Prostate gland (tissue), 2 donors: ENCODE measurements around the gene SEC14L2. TPM values are rescaled to one million over a fixed set of nuclear protein-coding genes. Genes with fewer than 3 reads are reported as not detected.

ENCODE experiments used
- DNase-seq: peaks from one replicate; pipeline ENCODE4 v3.0.0-alpha.2; 2019; ENCODE audit warnings: low spot score
- H3K27ac ChIP-seq, 2 donors: fragments of 200-600 bp; sonication (generic); 2 replicates each; pipeline ENCODE4 v1.5.1; 2017 to 2019
- H3K27me3 ChIP-seq: fragments of 200-600 bp; sonication (generic); replicated peaks from 2 replicates; pipeline ENCODE4 v1.5.1; 2019; ENCODE audit not compliant: insufficient read depth
- H3K36me3 ChIP-seq, 2 donors: fragments of 200-600 bp; sonication (generic); 1 replicate in 1 of 2; 2 replicates in 1 of 2; pipeline versions ENCODE4 v1.5.1 to v1.8.1; 2017 to 2019
- H3K4me1 ChIP-seq: fragments of 200-600 bp; sonication (generic); replicated peaks from 2 replicates; pipeline ENCODE4 v1.5.1; 2019
- H3K4me3 ChIP-seq, 2 donors: fragments of 200-600 bp; sonication (generic); 2 replicates each; pipeline ENCODE4 v1.5.1; 2017 to 2019
- H3K9me3 ChIP-seq: fragments of 200-600 bp; sonication (generic); 2 replicates; pipeline ENCODE4 v1.5.1; 2017
- POLR2A ChIP-seq: fragments of 450-650 bp; IDR thresholded peaks from one replicate; pipeline ENCODE4 v1.6.1; 2016; ENCODE audit warnings: antibody characterized with exemption, mild to moderate bottlenecking
- POLR2AphosphoS5 ChIP-seq: sonication (generic); formaldehyde crosslinking; IDR thresholded peaks from one replicate; pipeline ENCODE4 v1.6.1; 2017; ENCODE audit warnings: antibody characterized with exemption
- WGBS: methylation state at CpG from one replicate; pipeline ENCODE4 v1.1.5; 2018; 5-methylcytosine and 5-hydroxymethylcytosine counted together
- intact Hi-C: fragments of 100-400 bp; cut with DNase I; formaldehyde crosslinking; loops from one replicate; pipeline ENCODE4 v1.14.2; 2022
- small RNA-seq, 2 donors: library from RNA; depleted of rRNA; stranded (forward); fragments of <200 nt; gene quantifications; one replicate each; pipeline ENCODE3, GENCODE V24; 2016
- total RNA-seq, 2 donors: library from RNA; depleted of rRNA; stranded (reverse); fragments of >200 nt; gene quantifications; one replicate each; pipeline ENCODE4 v1.1.0, GENCODE V29; 2016
- TF ChIP-seq, protein P1 (sequence below), 4 experiments: fragments of 200-600 bp in 2 of 4; fragments of 450-650 bp in 2 of 4; sonication (generic) in 2 of 4; IDR thresholded peaks; 1 replicate in 3 of 4; 2 replicates in 1 of 4; pipeline ENCODE4 v1.5.1; 2016 to 2019; ENCODE audit warnings: antibody characterized with exemption in 4 of 4, mild to moderate bottlenecking in 2 of 4, moderate library complexity in 2 of 4

The SEC14L2 gene
- total RNA-seq, 2 donors from 2014 or later = 16.8 to 31.1 TPM

GRCh38 chr22:30472994-30473720 is 76.3 kb downstream of the SEC14L2 start:
- intact Hi-C loops = no loop called here

DNA sequence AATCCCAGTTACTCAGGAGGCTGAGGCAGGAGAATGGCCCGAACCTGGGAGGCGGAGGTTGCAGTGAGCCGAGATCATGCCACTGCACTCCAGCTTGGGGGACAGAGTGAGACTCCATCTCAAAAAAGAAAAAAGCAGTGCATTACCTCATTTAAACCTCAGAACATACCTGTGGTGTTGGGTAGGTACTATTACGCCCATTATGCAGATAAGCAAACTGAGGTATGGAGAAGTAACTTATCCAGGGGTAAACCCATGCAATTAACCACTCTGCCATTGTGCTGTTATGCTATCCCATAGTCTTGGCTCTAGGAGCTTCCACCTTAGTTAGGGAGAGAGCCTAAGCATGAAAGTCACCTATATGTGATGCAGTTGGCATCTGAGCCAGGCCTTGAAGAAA is 77.3 kb downstream of the SEC14L2 start:
- no peaks in the 10 kb centered on the region for H3K27me3 ChIP-seq
- no peak overlapping the region for H3K27ac ChIP-seq
- no peaks in the 10 kb centered on the region for H3K9me3 ChIP-seq
- intact Hi-C loops = no loop called here
- H3K4me1 ChIP-seq = no peaks in the 10 kb centered on the region
- 96% methylated on average over 4 of the region's 4 CpGs for WGBS
- TF ChIP-seq POLR2A = no peak
- TF ChIP-seq, protein P1, sequence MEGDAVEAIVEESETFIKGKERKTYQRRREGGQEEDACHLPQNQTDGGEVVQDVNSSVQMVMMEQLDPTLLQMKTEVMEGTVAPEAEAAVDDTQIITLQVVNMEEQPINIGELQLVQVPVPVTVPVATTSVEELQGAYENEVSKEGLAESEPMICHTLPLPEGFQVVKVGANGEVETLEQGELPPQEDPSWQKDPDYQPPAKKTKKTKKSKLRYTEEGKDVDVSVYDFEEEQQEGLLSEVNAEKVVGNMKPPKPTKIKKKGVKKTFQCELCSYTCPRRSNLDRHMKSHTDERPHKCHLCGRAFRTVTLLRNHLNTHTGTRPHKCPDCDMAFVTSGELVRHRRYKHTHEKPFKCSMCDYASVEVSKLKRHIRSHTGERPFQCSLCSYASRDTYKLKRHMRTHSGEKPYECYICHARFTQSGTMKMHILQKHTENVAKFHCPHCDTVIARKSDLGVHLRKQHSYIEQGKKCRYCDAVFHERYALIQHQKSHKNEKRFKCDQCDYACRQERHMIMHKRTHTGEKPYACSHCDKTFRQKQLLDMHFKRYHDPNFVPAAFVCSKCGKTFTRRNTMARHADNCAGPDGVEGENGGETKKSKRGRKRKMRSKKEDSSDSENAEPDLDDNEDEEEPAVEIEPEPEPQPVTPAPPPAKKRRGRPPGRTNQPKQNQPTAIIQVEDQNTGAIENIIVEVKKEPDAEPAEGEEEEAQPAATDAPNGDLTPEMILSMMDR (IDR thresholded peaks at IDR 0.05) = no peak
- TF ChIP-seq POLR2AphosphoS5 = no peak
- no peak for DNase-seq
- no peaks in the 10 kb centered on the region for H3K36me3 ChIP-seq
- no peak overlapping the region for H3K4me3 ChIP-seq

More at GRCh38 chr22:30472994-30473720, 76.3 kb downstream of the SEC14L2 start:
- no peak overlapping the region for H3K4me3 ChIP-seq
- DNase-seq = no peak
- no peaks in the 10 kb centered on the region for H3K27me3 ChIP-seq
- 70% methylated on average over 4 of the region's 4 CpGs for WGBS
- no peaks in the 10 kb centered on the region for H3K9me3 ChIP-seq
- no peaks in the 10 kb centered on the region for H3K4me1 ChIP-seq
- no peak overlapping the region for H3K27ac ChIP-seq
- no peak for TF ChIP-seq POLR2A
- TF ChIP-seq, protein P1 (IDR thresholded peaks at IDR 0.05) = no peak
- TF ChIP-seq POLR2AphosphoS5 = no peak
- H3K36me3 ChIP-seq = no peaks in the 10 kb centered on the region

Small RNA genes lying within 50 kb of the gene (small RNA-seq; reads per million reads assigned to genes)
- gene AC004832.3 = 0 reads per million in 2 donors
- 0 reads per million in 2 donors for gene RNU6-564P

Other genes with a start within 250 kb of the SEC14L2 start
- under 1 TPM; 0.40 to 0.59 TPM for gene LIF, start 150.3 kb upstream of the SEC14L2 start, total RNA-seq
- 1 to 10 TPM in 1 of 2 donors, not detected in 1; 2.5 TPM for gene OSM, start 130.2 kb upstream of the SEC14L2 start, total RNA-seq
- gene CASTOR1, start 107.5 kb upstream of the SEC14L2 start, total RNA-seq = 10 to 100 TPM; 27.2 to 33.2 TPM
- gene TBC1D10A, start 70.1 kb upstream of the SEC14L2 start, total RNA-seq = 10 to 100 TPM; 46.1 to 51.2 TPM
- 100 to 1,000 TPM; 108 to 134 TPM for gene SF3A1, start 40.1 kb upstream of the SEC14L2 start, total RNA-seq
- gene CCDC157, start 40.0 kb upstream of the SEC14L2 start, total RNA-seq = 10 to 100 TPM in 1 of 2 donors, 1 to 10 TPM in 1; 3.5 to 28.6 TPM
- 10 to 100 TPM; 18.1 to 20.0 TPM for gene RNF215, start 9.6 kb upstream of the SEC14L2 start, total RNA-seq
- 10 to 100 TPM; 14.1 to 28.1 TPM for gene MTFP1, start 28.8 kb downstream of the SEC14L2 start, total RNA-seq
- not detected for gene SEC14L3, start 75.0 kb downstream of the SEC14L2 start, total RNA-seq
- gene SEC14L4, start 108.7 kb downstream of the SEC14L2 start, total RNA-seq = 10 to 100 TPM in 1 of 2 donors, not detected in 1; 16.9 TPM
- 10 to 100 TPM in 1 of 2 donors, under 1 TPM in 1; 0.23 to 22.9 TPM for gene SEC14L6, start 149.7 kb downstream of the SEC14L2 start, total RNA-seq
- gene GAL3ST1, start 177.6 kb downstream of the SEC14L2 start, total RNA-seq = 1 to 10 TPM; 1.1 to 9.7 TPM
- gene PES1, start 194.9 kb downstream of the SEC14L2 start, total RNA-seq = 10 to 100 TPM; 41.1 to 79.5 TPM
- 10 to 100 TPM; 16.7 to 40.7 TPM for gene TCN2, start 210.2 kb downstream of the SEC14L2 start, total RNA-seq
- 10 to 100 TPM in 1 of 2 donors, 1 to 10 TPM in 1; 4.6 to 10.5 TPM for gene SLC35E4, start 238.8 kb downstream of the SEC14L2 start, total RNA-seq